SW480 (cell line): ENCODE measurements around the gene MPZ.
"Not testable (repeated sequence)": the region's sequence is repeated elsewhere in the genome, so short reads cannot be mapped to it uniquely, and the experiment has no call there.

ENCODE experiments used
- DNase-seq: peaks from one replicate; pipeline ENCODE4 v3.0.0-alpha.2; 2016; ENCODE audit warnings: low spot score

Gene MPZ

GRCh38 chr1:161255955-161256520, 53.7 kb downstream of the MPZ start:
- not testable (repeated sequence) for DNase-seq

- not testable (repeated sequence) for DNase-seq
Observed at GRCh38 chr1:161255302-161255701, 54.5 kb downstream of the MPZ start.
